Muscle layer of colon (tissue), 2 donors: ENCODE measurements around the gene IGHMBP2.
"Not testable (repeated sequence)": the region's sequence is repeated elsewhere in the genome, so short reads cannot be mapped to it uniquely, and the experiment has no call there.

Experiments used
- H3K27ac ChIP-seq: one replicate; pipeline ENCODE4 v1.7.0; 2013; ENCODE audit warnings: low read depth, mild to moderate bottlenecking, low read length, moderate library complexity
- H3K27me3 ChIP-seq, 2 donors: one replicate each; pipeline ENCODE4 v1.7.0; 2013; ENCODE audit warnings: low read length in 2 of 2, mild to moderate bottlenecking in 2 of 2; ENCODE audit not compliant: insufficient read depth in 2 of 2, control insufficient read depth in 1 of 2
- H3K36me3 ChIP-seq: one replicate; pipeline ENCODE4 v1.7.0; 2013; ENCODE audit warnings: mild to moderate bottlenecking, low read length; ENCODE audit not compliant: insufficient read depth
- H3K4me1 ChIP-seq: one replicate; pipeline ENCODE4 v1.7.0; 2013; ENCODE audit warnings: mild to moderate bottlenecking, low read length; ENCODE audit not compliant: insufficient read depth
- H3K4me3 ChIP-seq, 2 donors: one replicate each; pipeline ENCODE4 v1.7.0; 2013; ENCODE audit warnings: low read length in 2 of 2, low read depth in 1 of 2, mild to moderate bottlenecking in 1 of 2, moderate library complexity in 1 of 2
- H3K9ac ChIP-seq: one replicate; pipeline ENCODE4 v1.7.0; 2013; ENCODE audit warnings: low read length
- H3K9me3 ChIP-seq: one replicate; pipeline ENCODE4 v1.7.0; 2013; ENCODE audit warnings: mild to moderate bottlenecking, low read length
- donor health status: abdominal sarcoma.
- donor health status: Adenocarcinoma of cecum.

IGHMBP2 gene

GRCh38 chr11:68903288-68904247 is at the start of gene IGHMBP2, which contains the start of gene MRPL21:
Gene IGHMBP2 (plus strand): TSS chr11:68903891. CDS start chr11:68903953, 62 bp downstream.
Gene MRPL21 (minus strand): TSS chr11:68903832. CDS start chr11:68903810, 22 bp downstream.
- Histone ChIP-seq H3K27me3 (no peaks in the 10 kb centered on the region), H3K36me3 (peaks cover 26% of the 10 kb centered on the region), H3K27ac (peak within 1 kb of the TSS; percentile 89), H3K9me3 (no peaks in the 10 kb centered on the region), H3K4me1 (peaks cover 19% of the 10 kb centered on the region), H3K9ac (peak within 1 kb of the TSS; percentile 94), H3K4me3 (peak within 1 kb of the TSS; percentile 60 to 99)

GRCh38 chr11:68854273-68854958 is 49.3 kb upstream of the IGHMBP2 start:
- no peaks in the 10 kb centered on the region for H3K36me3 ChIP-seq
- no peak overlapping the region for H3K27ac ChIP-seq
- peaks cover 0 to 10% of the 10 kb centered on the region in 2 donors for H3K27me3 ChIP-seq
- H3K9ac ChIP-seq, result no peak overlapping the region
- H3K4me1 ChIP-seq, result peaks cover 11% of the 10 kb centered on the region
- no peaks in the 10 kb centered on the region for H3K9me3 ChIP-seq
- H3K4me3 ChIP-seq, result peak overlapping the region in 1 of 2 donors; percentile 25

- peaks cover 11% of the 10 kb centered on the region for H3K4me1 ChIP-seq
- peak overlapping the region; percentile 25 to 47 for H3K4me3 ChIP-seq
- no peaks in the 10 kb centered on the region for H3K36me3 ChIP-seq
- no peak overlapping the region for H3K9ac ChIP-seq
- H3K9me3 ChIP-seq, result no peaks in the 10 kb centered on the region
- peaks cover 0 to 10% of the 10 kb centered on the region in 2 donors for H3K27me3 ChIP-seq
- no peak overlapping the region for H3K27ac ChIP-seq
These were observed 48.3 kb upstream of the IGHMBP2 start for GRCh38 chr11:68855205-68855981.

- H3K9ac ChIP-seq, H3K36me3 ChIP-seq, H3K9me3 ChIP-seq, H3K4me3 ChIP-seq, H3K27ac ChIP-seq: not testable (repeated sequence)
- H3K4me1 ChIP-seq, result peaks cover 11% of the 10 kb centered on the region
- H3K27me3 ChIP-seq, result peaks cover 0 to 10% of the 10 kb centered on the region in 2 donors
These were observed 47.2 kb upstream of the IGHMBP2 start for GRCh38 chr11:68856425-68857030.

DNA sequence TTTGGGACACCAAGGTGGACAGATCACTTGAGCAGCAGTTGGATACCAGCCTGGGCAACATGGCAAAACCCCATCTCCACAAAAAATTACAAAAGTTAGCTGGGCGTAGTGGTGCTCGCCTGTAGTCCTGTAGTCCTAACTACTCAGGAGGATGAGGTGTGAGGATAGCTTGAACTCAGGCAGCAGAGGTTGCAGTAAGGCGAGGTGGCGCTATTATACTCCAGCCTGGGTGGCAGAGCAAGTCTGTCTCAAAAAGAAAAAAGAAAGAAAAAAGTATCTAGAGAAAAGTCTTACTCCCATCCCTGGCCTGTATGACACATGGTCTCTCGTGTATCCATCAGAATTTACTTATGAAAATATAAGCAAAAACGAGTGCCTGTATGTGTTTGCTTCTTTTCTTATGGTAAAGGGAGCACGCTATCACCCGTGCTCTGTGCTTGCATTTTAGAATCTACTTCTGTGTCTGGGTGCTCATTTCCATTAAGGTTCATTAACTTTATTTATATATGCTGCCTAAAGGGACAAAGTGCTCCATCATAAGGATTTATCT is 46.6 kb upstream of the IGHMBP2 start:
- Histone ChIP-seq H3K27ac (peak overlapping the region; percentile 4), H3K9ac (no peak overlapping the region), H3K9me3 (no peaks in the 10 kb centered on the region), H3K4me1 (peaks cover 11% of the 10 kb centered on the region), H3K27me3 (peaks cover 0 to 10% of the 10 kb centered on the region in 2 donors), H3K36me3 (no peaks in the 10 kb centered on the region), H3K4me3 (no peak overlapping the region)

DNA sequence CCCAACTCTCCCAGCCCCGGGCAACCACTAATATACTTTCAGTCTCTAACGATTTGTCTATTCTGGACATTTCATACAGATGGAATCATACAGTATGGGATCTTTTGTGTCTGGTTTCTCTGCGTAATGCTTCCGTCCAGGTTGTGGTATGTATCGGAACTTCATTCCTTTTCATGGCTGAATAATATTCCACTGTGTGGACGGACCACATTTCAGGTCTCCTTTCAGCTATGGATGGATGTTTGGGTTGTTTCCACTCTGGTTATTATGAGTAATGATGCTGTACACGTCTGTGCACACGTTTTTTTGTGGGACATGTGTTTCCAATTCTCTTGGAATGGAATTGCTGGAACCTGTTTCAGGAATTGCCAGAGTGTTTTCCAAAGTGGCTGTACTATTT is 44.6 kb upstream of the IGHMBP2 start:
- Histone ChIP-seq H3K9ac (no peak overlapping the region), H3K27ac (no peak overlapping the region), H3K4me3 (no peak overlapping the region), H3K27me3 (peaks cover 0 to 7% of the 10 kb centered on the region in 2 donors), H3K9me3 (no peaks in the 10 kb centered on the region), H3K36me3 (no peaks in the 10 kb centered on the region), H3K4me1 (peaks cover 11% of the 10 kb centered on the region)

GRCh38 chr11:68862421-68862820 is 41.3 kb upstream of the IGHMBP2 start:
- Histone ChIP-seq H3K27ac (no peak overlapping the region), H3K4me1 (peaks cover 8% of the 10 kb centered on the region), H3K36me3 (no peaks in the 10 kb centered on the region), H3K4me3 (no peak overlapping the region), H3K27me3 (no peaks in the 10 kb centered on the region), H3K9me3 (no peaks in the 10 kb centered on the region), H3K9ac (no peak overlapping the region)

DNA sequence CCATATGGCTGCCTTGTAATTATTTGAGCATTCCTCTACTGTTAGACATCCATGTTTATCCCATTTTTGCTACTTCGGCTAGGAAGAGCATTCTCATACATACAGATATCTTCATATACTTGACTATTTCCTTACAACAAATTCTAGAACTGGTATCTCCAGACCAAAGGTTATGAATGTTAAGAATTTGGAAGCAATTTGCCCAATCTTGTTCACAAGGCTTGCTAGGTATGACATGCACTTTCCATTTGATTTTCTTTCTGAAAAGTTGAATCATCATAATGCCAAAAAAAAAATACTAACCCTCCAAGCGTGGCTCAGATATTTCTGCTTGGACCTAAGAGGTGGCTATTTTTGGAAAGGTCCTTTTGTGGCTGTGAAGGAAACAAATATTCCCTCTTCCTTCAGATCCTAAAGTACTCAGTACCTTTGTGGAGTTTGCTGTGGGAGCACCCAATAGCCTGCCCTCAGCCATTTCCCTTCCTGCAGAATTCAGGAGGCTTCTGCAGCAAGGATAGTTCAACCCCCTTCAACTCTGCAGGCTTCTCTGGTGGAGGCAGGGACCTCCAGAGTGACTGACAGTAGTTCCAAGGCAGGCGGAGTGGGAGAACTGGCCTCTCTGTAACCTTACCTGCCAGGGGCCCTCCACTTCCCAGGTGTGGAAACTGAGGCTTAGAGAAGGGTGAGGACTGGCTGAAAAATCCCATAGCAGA is 40.0 kb upstream of the IGHMBP2 start:
- Histone ChIP-seq H3K4me1 (no peaks in the 10 kb centered on the region), H3K27me3 (no peaks in the 10 kb centered on the region), H3K9ac (no peak overlapping the region), H3K27ac (no peak overlapping the region), H3K9me3 (no peaks in the 10 kb centered on the region), H3K36me3 (no peaks in the 10 kb centered on the region), H3K4me3 (no peak overlapping the region)

DNA sequence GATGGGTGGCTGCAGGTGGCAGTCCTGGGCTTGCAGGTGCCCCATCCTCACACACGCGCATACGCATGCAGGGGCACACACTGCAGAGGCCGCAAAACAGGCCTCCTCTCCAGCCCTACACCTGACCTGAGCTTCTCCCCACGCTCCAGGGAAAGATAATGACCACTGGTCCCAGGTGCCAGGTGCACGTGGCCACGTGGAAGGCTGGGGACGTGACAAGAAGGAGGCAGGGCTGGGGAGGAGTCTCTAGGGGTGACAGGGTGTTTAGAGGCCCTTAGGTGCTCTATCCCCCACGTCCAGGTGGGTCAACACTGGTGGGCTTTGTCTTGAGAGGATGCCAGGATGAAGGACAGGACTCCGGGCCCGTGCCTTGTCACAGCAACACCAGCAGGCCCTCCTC is 38.5 kb upstream of the IGHMBP2 start:
- Histone ChIP-seq H3K27ac (no peak overlapping the region), H3K9me3 (no peaks in the 10 kb centered on the region), H3K9ac (no peak overlapping the region), H3K36me3 (no peaks in the 10 kb centered on the region), H3K4me1 (no peaks in the 10 kb centered on the region), H3K27me3 (no peaks in the 10 kb centered on the region), H3K4me3 (no peak overlapping the region)

GRCh38 chr11:68867066-68867465 is 36.6 kb upstream of the IGHMBP2 start:
- H3K36me3 ChIP-seq, result no peaks in the 10 kb centered on the region
- H3K9ac ChIP-seq, result no peak overlapping the region
- H3K4me1 ChIP-seq, result no peaks in the 10 kb centered on the region
- H3K9me3 ChIP-seq, result no peaks in the 10 kb centered on the region
- H3K27ac ChIP-seq, result no peak overlapping the region
- H3K27me3 ChIP-seq, result no peaks in the 10 kb centered on the region
- H3K4me3 ChIP-seq, result no peak overlapping the region
